CD8-positive, alpha-beta memory T cell (primary cell): Measurements from ENCODE around the gene RASEF. TPM values are rescaled to one million over a fixed set of nuclear protein-coding genes. Genes with fewer than 3 reads are reported as not detected.
"Not testable (repeated sequence)": the region's sequence is repeated elsewhere in the genome, so short reads cannot be mapped to it uniquely, and the experiment has no call there.

ENCODE experiments used
- CTCF ChIA-PET: fragments of 350-600 bp; sonication (Branson Sonifier 250); formaldehyde crosslinking; loops from one replicate; lab custom pipeline; 2021; ENCODE audit warnings: antibody characterized with exemption; lab: Charles Lee
- POLR2A ChIA-PET: fragments of 350-600 bp; sonication (Branson Sonifier 250); formaldehyde crosslinking; loops from one replicate; lab custom pipeline; 2021; ENCODE audit warnings: antibody characterized with exemption; lab: Charles Lee
- DNase-seq, 5 donors: peaks; one replicate each; pipeline versions ENCODE4 v3.0.0 to v3.0.0-alpha.2; 2020 to 2022; ENCODE audit warnings: mixed read lengths in 1 of 5
- H3K27ac ChIP-seq: one replicate; pipeline ENCODE4 v1.7.0; 2013; ENCODE audit warnings: low read depth, mild to moderate bottlenecking, low read length, moderate library complexity
- H3K27me3 ChIP-seq: 2 replicates; pipeline ENCODE4 v1.7.0; 2013; ENCODE audit warnings: low read length, mild to moderate bottlenecking; ENCODE audit not compliant: insufficient read depth, poor library complexity, severe bottlenecking
- H3K36me3 ChIP-seq: 2 replicates; pipeline ENCODE4 v1.7.0; 2013; ENCODE audit warnings: mild to moderate bottlenecking, low read length, moderate library complexity; ENCODE audit not compliant: insufficient read depth
- H3K4me1 ChIP-seq: 2 replicates; pipeline ENCODE4 v1.7.0; 2013; ENCODE audit warnings: mild to moderate bottlenecking, low read length, moderate library complexity; ENCODE audit not compliant: insufficient read depth
- H3K4me3 ChIP-seq: 2 replicates; pipeline ENCODE4 v1.7.0; 2013; ENCODE audit warnings: mild to moderate bottlenecking, low read length
- H3K9me3 ChIP-seq: 2 replicates; pipeline ENCODE4 v1.7.0; 2013; ENCODE audit warnings: mild to moderate bottlenecking, low read length
- H3K27ac Mint-ChIP-seq, 8 donors: one replicate each; pipeline ENCODE4 v1.8.0; 2020 to 2021; ENCODE audit warnings: mixed read lengths in 8 of 8, mild to moderate bottlenecking in 6 of 8, inconsistent platforms in 3 of 8, moderate library complexity in 3 of 8
- H3K27me3 Mint-ChIP-seq, 2 donors: one replicate each; pipeline ENCODE4 v1.8.0; 2020 to 2021; ENCODE audit warnings: mixed read lengths in 2 of 2, mild to moderate bottlenecking in 1 of 2, moderate library complexity in 1 of 2
- H3K36me3 Mint-ChIP-seq, 3 donors: one replicate each; pipeline ENCODE4 v1.8.0; 2020 to 2021; ENCODE audit warnings: mixed read lengths in 3 of 3, inconsistent platforms in 1 of 3, mild to moderate bottlenecking in 1 of 3
- H3K4me1 Mint-ChIP-seq, 3 donors: one replicate each; pipeline ENCODE4 v1.8.0; 2020 to 2021; ENCODE audit warnings: mixed read lengths in 3 of 3, inconsistent platforms in 1 of 3, mild to moderate bottlenecking in 1 of 3
- H3K4me3 Mint-ChIP-seq, 7 donors: one replicate each; pipeline ENCODE4 v1.8.0; 2020 to 2021; ENCODE audit warnings: mixed read lengths in 7 of 7, mild to moderate bottlenecking in 6 of 7, moderate library complexity in 4 of 7, inconsistent platforms in 2 of 7
- H3K9me3 Mint-ChIP-seq, 5 donors: one replicate each; pipeline ENCODE4 v1.8.0; 2020 to 2022; ENCODE audit warnings: mixed read lengths in 5 of 5, mild to moderate bottlenecking in 3 of 5, moderate library complexity in 2 of 5, inconsistent platforms in 1 of 5
- polyA plus RNA-seq: library from polyadenylated mRNA; unstranded; fragments of 300-500 nt; fragmentation: Illumina TruSeq; gene quantifications from one replicate; pipeline ENCODE4 v1.2.3, GENCODE V29; 2021
- total RNA-seq, 2 experiments: library from RNA; stranded (reverse); gene quantifications; one replicate each; pipeline ENCODE4 v1.2.3, GENCODE V29; 2021

The RASEF gene
- not detected for total RNA-seq
- not detected for polyA plus RNA-seq

- peaks cover 0 to 3% (median 0%) of the 10 kb centered on the region in 3 donors for H3K36me3 Mint-ChIP-seq
- no peak within 1 kb of the TSS for H3K4me3 Mint-ChIP-seq
- Histone ChIP-seq H3K27me3 (no peaks in the 10 kb centered on the region), H3K4me3 (no peak within 1 kb of the TSS), H3K36me3 (no peaks in the 10 kb centered on the region), H3K27ac (no peak within 1 kb of the TSS), H3K9me3 (no peaks in the 10 kb centered on the region), H3K4me1 (no peaks in the 10 kb centered on the region)
- H3K4me1 Mint-ChIP-seq, result no peaks in the 10 kb centered on the region
- DNase-seq, result no peak
- CTCF ChIA-PET, result no interaction called here
- POLR2A ChIA-PET, result no interaction called here
- peaks cover 3 to 18% (median 9%) of the 10 kb centered on the region in 5 donors for H3K9me3 Mint-ChIP-seq
- no peak within 1 kb of the TSS for H3K27ac Mint-ChIP-seq
- H3K27me3 Mint-ChIP-seq, result peaks cover 23 to 28% of the 10 kb centered on the region in 2 donors
Measured at GRCh38 chr9:83062651-83063527, at the start of gene RASEF. Gene RASEF (minus strand): TSS chr9:83063142. CDS start chr9:83062867, 275 bp downstream.

GRCh38 chr9:83111169-83111568, 48.2 kb upstream of the RASEF start:
- Mint-ChIP-seq H3K4me3 (no peak overlapping the region), H3K4me1 (no peaks in the 10 kb centered on the region), H3K27ac (no peak overlapping the region), H3K9me3 (peaks cover 13 to 22% (median 18%) of the 10 kb centered on the region in 5 donors), H3K36me3 (no peaks in the 10 kb centered on the region), H3K27me3 (peaks cover 0 to 5% of the 10 kb centered on the region in 2 donors)
- Histone ChIP-seq H3K27ac (no peak overlapping the region), H3K36me3 (no peaks in the 10 kb centered on the region), H3K4me1 (no peaks in the 10 kb centered on the region), H3K9me3 (no peaks in the 10 kb centered on the region), H3K4me3 (no peak overlapping the region), H3K27me3 (no peaks in the 10 kb centered on the region)
- no peak for DNase-seq
- ChIA-PET CTCF (no interaction called here), POLR2A (no interaction called here)

GRCh38 chr9:83109296-83109695, 46.4 kb upstream of the RASEF start:
- CTCF ChIA-PET, result no interaction called here
- H3K4me3 Mint-ChIP-seq, result no peak overlapping the region

DNA sequence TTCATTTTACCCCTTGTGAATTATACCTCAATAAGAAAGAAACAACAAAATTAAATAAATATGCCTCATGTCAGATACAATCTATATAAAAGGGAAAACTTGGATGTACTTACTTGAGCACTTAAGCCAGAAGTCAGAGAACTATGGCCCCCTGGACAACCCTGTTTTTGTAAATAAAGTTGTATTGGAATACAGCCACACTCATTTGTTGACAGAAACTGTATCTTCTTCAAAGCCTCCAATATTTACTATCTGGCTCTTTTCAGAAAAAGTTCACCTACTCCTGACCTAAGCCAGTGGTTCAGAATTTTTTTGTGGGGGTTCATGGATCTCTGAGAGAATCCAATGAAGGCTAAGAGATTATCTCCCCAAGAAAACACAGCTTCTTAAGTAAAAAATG, 45.3 kb upstream of the RASEF start:
- Histone ChIP-seq H3K27ac (no peak overlapping the region), H3K36me3 (no peaks in the 10 kb centered on the region), H3K9me3 (no peaks in the 10 kb centered on the region), H3K4me1 (no peaks in the 10 kb centered on the region), H3K27me3 (no peaks in the 10 kb centered on the region), H3K4me3 (no peak overlapping the region)
- POLR2A ChIA-PET, result no interaction called here
- H3K27ac Mint-ChIP-seq, result no peak overlapping the region
- no peak for DNase-seq
- no peaks in the 10 kb centered on the region for H3K4me1 Mint-ChIP-seq
- CTCF ChIA-PET, result no interaction called here
- no peaks in the 10 kb centered on the region for H3K27me3 Mint-ChIP-seq
- H3K36me3 Mint-ChIP-seq, result no peaks in the 10 kb centered on the region
- H3K9me3 Mint-ChIP-seq, result peaks cover 1 to 3% (median 2%) of the 10 kb centered on the region in 5 donors
- no peak overlapping the region for H3K4me3 Mint-ChIP-seq

More at GRCh38 chr9:83109296-83109695, 46.4 kb upstream of the RASEF start:
- Histone ChIP-seq H3K36me3 (no peaks in the 10 kb centered on the region), H3K4me1 (no peaks in the 10 kb centered on the region), H3K9me3 (no peaks in the 10 kb centered on the region), H3K27ac (no peak overlapping the region), H3K27me3 (no peaks in the 10 kb centered on the region), H3K4me3 (no peak overlapping the region)
- H3K4me1 Mint-ChIP-seq, result no peaks in the 10 kb centered on the region
- no peaks in the 10 kb centered on the region for H3K36me3 Mint-ChIP-seq
- H3K27ac Mint-ChIP-seq, result no peak overlapping the region
- POLR2A ChIA-PET, result no interaction called here
- peaks cover 10 to 12% (median 11%) of the 10 kb centered on the region in 5 donors for H3K9me3 Mint-ChIP-seq
- H3K27me3 Mint-ChIP-seq, result no peaks in the 10 kb centered on the region
- no peak for DNase-seq

- Histone ChIP-seq H3K4me1 (no peaks in the 10 kb centered on the region), H3K27me3 (no peaks in the 10 kb centered on the region), H3K36me3 (no peaks in the 10 kb centered on the region), H3K4me3 (no peak overlapping the region), H3K9me3 (no peaks in the 10 kb centered on the region), H3K27ac (no peak overlapping the region)
- no peaks in the 10 kb centered on the region for H3K36me3 Mint-ChIP-seq
- H3K4me3 Mint-ChIP-seq, result no peak overlapping the region
- no peak overlapping the region for H3K27ac Mint-ChIP-seq
- DNase-seq, result no peak
- H3K9me3 Mint-ChIP-seq, result peaks cover 0 to 2% (median 0%) of the 10 kb centered on the region in 5 donors
- no peaks in the 10 kb centered on the region for H3K4me1 Mint-ChIP-seq
- no peaks in the 10 kb centered on the region for H3K27me3 Mint-ChIP-seq
- POLR2A ChIA-PET, result no interaction called here
- CTCF ChIA-PET, result no interaction called here
Measured at GRCh38 chr9:83106772-83107171, 43.8 kb upstream of the RASEF start.

GRCh38 chr9:83106263-83106662, 43.3 kb upstream of the RASEF start:
- no peaks in the 10 kb centered on the region for H3K27me3 Mint-ChIP-seq
- ChIA-PET POLR2A (no interaction called here), CTCF (no interaction called here)
- H3K27ac Mint-ChIP-seq, result no peak overlapping the region
- no peaks in the 10 kb centered on the region for H3K36me3 Mint-ChIP-seq
- Histone ChIP-seq H3K9me3 (no peaks in the 10 kb centered on the region), H3K4me3 (no peak overlapping the region), H3K27ac (no peak overlapping the region), H3K4me1 (no peaks in the 10 kb centered on the region), H3K36me3 (no peaks in the 10 kb centered on the region), H3K27me3 (no peaks in the 10 kb centered on the region)
- no peak overlapping the region for H3K4me3 Mint-ChIP-seq
- DNase-seq, result no peak
- H3K4me1 Mint-ChIP-seq, result no peaks in the 10 kb centered on the region
- H3K9me3 Mint-ChIP-seq, result peaks cover 0 to 2% (median 0%) of the 10 kb centered on the region in 5 donors

GRCh38 chr9:83097633-83098032, 34.7 kb upstream of the RASEF start:
- no peaks in the 10 kb centered on the region for H3K27me3 ChIP-seq
- no peaks in the 10 kb centered on the region for H3K9me3 ChIP-seq
- ChIA-PET CTCF (no interaction called here), POLR2A (no interaction called here)
- DNase-seq, result no peak
- no peak overlapping the region for H3K4me3 Mint-ChIP-seq
- H3K4me1 ChIP-seq, result no peaks in the 10 kb centered on the region
- H3K27ac Mint-ChIP-seq, result no peak overlapping the region
- no peak overlapping the region for H3K27ac ChIP-seq
- H3K4me1 Mint-ChIP-seq, result no peaks in the 10 kb centered on the region
- no peak overlapping the region for H3K4me3 ChIP-seq
- no peaks in the 10 kb centered on the region for H3K27me3 Mint-ChIP-seq
- no peaks in the 10 kb centered on the region for H3K36me3 Mint-ChIP-seq
- peaks cover 0 to 4% (median 0%) of the 10 kb centered on the region in 5 donors for H3K9me3 Mint-ChIP-seq
- H3K36me3 ChIP-seq, result no peaks in the 10 kb centered on the region

DNA sequence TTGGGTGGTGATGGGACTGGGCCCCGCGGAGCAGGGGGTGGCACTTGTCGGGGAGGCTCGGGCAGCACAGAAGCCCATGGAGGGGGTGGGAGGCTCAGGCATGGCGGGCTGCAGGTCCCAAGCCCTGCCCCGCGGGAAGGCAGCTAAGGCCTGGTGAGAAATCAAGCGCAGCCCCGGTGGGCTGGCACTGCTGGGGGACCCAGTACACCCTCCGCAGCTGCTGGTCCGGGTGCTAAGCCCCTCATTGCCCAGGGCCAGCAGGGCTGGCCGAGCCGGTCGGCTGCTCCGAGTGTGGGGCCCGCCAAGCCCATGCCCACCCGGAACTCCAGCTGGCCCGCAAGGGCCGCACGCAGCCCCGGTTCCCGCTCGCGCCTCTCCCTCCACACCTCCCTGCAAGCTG, 30.4 kb upstream of the RASEF start:
- H3K36me3 ChIP-seq, H3K9me3 ChIP-seq, DNase-seq, H3K27me3 ChIP-seq, POLR2A ChIA-PET, CTCF ChIA-PET, H3K27ac Mint-ChIP-seq, H3K27ac ChIP-seq, H3K36me3 Mint-ChIP-seq, H3K4me3 Mint-ChIP-seq, H3K4me3 ChIP-seq, H3K4me1 Mint-ChIP-seq, H3K4me1 ChIP-seq, H3K27me3 Mint-ChIP-seq: not testable (repeated sequence)
- peaks cover 3 to 14% (median 5%) of the 10 kb centered on the region in 5 donors for H3K9me3 Mint-ChIP-seq
